H1 (cell line): ENCODE measurements around the gene ATE1. TPM values are rescaled to one million over a fixed set of nuclear protein-coding genes. Genes with fewer than 3 reads are reported as not detected.

Experiments used
- CTCF ChIA-PET: fragments of 300-600 bp; sonication (Branson Sonifier 250); formaldehyde crosslinking; loops from one replicate; lab custom pipeline; 2021; ENCODE audit not compliant: partially characterized antibody; lab: Charles Lee
- POLR2A ChIA-PET: fragments of 300-600 bp; sonication (Branson Sonifier 250); formaldehyde crosslinking; loops from one replicate; lab custom pipeline; 2021; ENCODE audit warnings: inconsistent platforms; ENCODE audit not compliant: partially characterized antibody; lab: Charles Lee
- DNase-seq, 2 experiments: peaks; one replicate each; pipeline versions ENCODE4 v3.0.0 to v3.0.0-alpha.2; 2010 to 2022; ENCODE audit warnings: low spot score in 2 of 2, low read depth in 1 of 2, mixed read lengths in 1 of 2
- FAIRE-seq: peaks from 2 replicates; lab custom pipeline; 2011; peaks lifted over from hg19 to GRCh38; lab: Jason Lieb, UNC
- H2AFZ ChIP-seq: 2 replicates; pipeline ENCODE4 v1.8.1; 2012; ENCODE audit warnings: low read length, inconsistent platforms
- H2AK5ac ChIP-seq: 2 replicates; pipeline ENCODE4 v1.6.1; 2013; ENCODE audit warnings: low read depth, low read length
- H2BK120ac ChIP-seq: replicated peaks from 2 replicates; pipeline ENCODE3; 2013; ENCODE audit warnings: low read depth, low read length, inconsistent platforms
- H2BK12ac ChIP-seq: 2 replicates; pipeline ENCODE4 v1.6.1; 2013; ENCODE audit warnings: low read depth, low read length
- H2BK15ac ChIP-seq: 2 replicates; pipeline ENCODE4 v1.6.1; 2013; ENCODE audit warnings: low read length
- H2BK20ac ChIP-seq: 2 replicates; pipeline ENCODE4 v1.6.1; 2013; ENCODE audit warnings: low read length
- H2BK5ac ChIP-seq: 2 replicates; pipeline ENCODE4 v1.6.1; 2013; ENCODE audit warnings: low read depth, low read length
- H3K14ac ChIP-seq: 2 replicates; pipeline ENCODE4 v1.6.1; 2013; ENCODE audit warnings: inconsistent platforms; ENCODE audit not compliant: insufficient read length
- H3K18ac ChIP-seq: 2 replicates; pipeline ENCODE4 v1.6.1; 2013; ENCODE audit warnings: low read length; ENCODE audit errors: extremely low read depth
- H3K23ac ChIP-seq: 2 replicates; pipeline ENCODE4 v1.6.1; 2013; ENCODE audit warnings: inconsistent platforms; ENCODE audit not compliant: insufficient read length
- H3K23me2 ChIP-seq: 2 replicates; pipeline ENCODE4 v1.6.1; 2013; ENCODE audit warnings: low read depth, low read length
- H3K27ac ChIP-seq: 2 replicates; pipeline ENCODE4 v1.6.1; 2011; ENCODE audit warnings: low read depth, low read length, inconsistent platforms
- H3K27me3 ChIP-seq, 4 experiments: replicated peaks in 1 of 4; 1 replicate in 1 of 4; 2 replicates in 3 of 4; pipeline versions ENCODE4 v1.6.1 to v1.8.1; 2011 to 2013; ENCODE audit warnings: low read length in 3 of 4, mild to moderate bottlenecking in 3 of 4, inconsistent platforms in 2 of 4, mixed read lengths in 2 of 4, moderate library complexity in 1 of 4; ENCODE audit not compliant: control insufficient read depth in 3 of 4, insufficient read depth in 3 of 4; ENCODE audit errors: extremely low read depth in 1 of 4
- H3K36me3 ChIP-seq, 4 experiments: 2 replicates each; pipeline versions ENCODE4 v1.6.1 to v1.8.1; 2011 to 2013; ENCODE audit warnings: mild to moderate bottlenecking in 4 of 4, low read length in 3 of 4, moderate library complexity in 2 of 4, control low read depth in 1 of 4, inconsistent platforms in 1 of 4; ENCODE audit not compliant: insufficient read depth in 4 of 4, control insufficient read depth in 2 of 4
- H3K4ac ChIP-seq: replicated peaks from 2 replicates; pipeline ENCODE3; 2013; ENCODE audit warnings: low read length, low read depth, mixed read lengths, inconsistent platforms; ENCODE audit not compliant: insufficient read length
- H3K4me1 ChIP-seq, 4 experiments: replicated peaks in 1 of 4; 1 replicate in 1 of 4; 2 replicates in 3 of 4; pipeline versions ENCODE4 v1.6.1 to v1.8.1; 2011 to 2013; ENCODE audit warnings: low read length in 3 of 4, inconsistent platforms in 2 of 4, mixed read lengths in 1 of 4; ENCODE audit not compliant: insufficient read depth in 4 of 4, control insufficient read depth in 3 of 4
- H3K4me2 ChIP-seq, 2 experiments: 2 replicates each; pipeline versions ENCODE4 v1.6.1 to v1.8.1; 2011 to 2013; ENCODE audit warnings: low read depth in 2 of 2, low read length in 2 of 2, control low read depth in 1 of 2, inconsistent platforms in 1 of 2, mild to moderate bottlenecking in 1 of 2; ENCODE audit not compliant: insufficient read depth in 1 of 2
- H3K4me3 ChIP-seq, 4 experiments: fragments of 200-600, 300-600 bp in 1 of 4; sonication (generic), shearing (Covaris generic), sonication (Bioruptor Twin) in 1 of 4; 2 replicates each; pipeline versions ENCODE4 v1.5.1 to v1.8.1; 2011 to 2016; ENCODE audit warnings: low read length in 4 of 4, low read depth in 3 of 4, control low read depth in 2 of 4, inconsistent platforms in 2 of 4, mild to moderate bottlenecking in 2 of 4, mixed read lengths in 1 of 4, moderate library complexity in 1 of 4; ENCODE audit not compliant: insufficient read depth in 2 of 4; ENCODE audit errors: extremely low read depth in 1 of 4
- H3K56ac ChIP-seq: replicated peaks from 2 replicates; pipeline ENCODE3; 2013; ENCODE audit warnings: low read depth, mild to moderate bottlenecking, mixed read lengths, low read length, inconsistent platforms; ENCODE audit not compliant: insufficient read length
- H3K79me1 ChIP-seq: 2 replicates; pipeline ENCODE4 v1.6.1; 2013; ENCODE audit warnings: low read depth, low read length, control low read depth
- H3K79me2 ChIP-seq, 2 experiments: 2 replicates each; pipeline versions ENCODE4 v1.6.1 to v1.8.1; 2012 to 2013; ENCODE audit warnings: low read length in 2 of 2, mild to moderate bottlenecking in 2 of 2, inconsistent platforms in 1 of 2; ENCODE audit not compliant: insufficient read depth in 2 of 2, control insufficient read depth in 1 of 2
- H3K9ac ChIP-seq, 4 experiments: replicated peaks in 1 of 4; 1 replicate in 1 of 4; 2 replicates in 3 of 4; pipeline versions ENCODE4 v1.6.1 to v1.8.1; 2011 to 2013; ENCODE audit warnings: low read depth in 3 of 4, low read length in 3 of 4, control low read depth in 2 of 4, mild to moderate bottlenecking in 2 of 4, moderate library complexity in 2 of 4, inconsistent platforms in 1 of 4; ENCODE audit errors: extremely low read depth in 1 of 4
- H3K9me3 ChIP-seq, 2 experiments: 2 replicates each; pipeline versions ENCODE4 v1.6.1 to v1.8.1; 2012 to 2013; ENCODE audit warnings: mild to moderate bottlenecking in 2 of 2, moderate library complexity in 2 of 2, control low read depth in 1 of 2, inconsistent platforms in 1 of 2, low read depth in 1 of 2, low read length in 1 of 2, mixed read lengths in 1 of 2; ENCODE audit not compliant: insufficient read depth in 2 of 2
- H4K20me1 ChIP-seq, 2 experiments: replicated peaks in 1 of 2; 2 replicates each; pipeline versions ENCODE3 to v1.8.1; 2011 to 2013; ENCODE audit warnings: inconsistent platforms in 2 of 2, low read length in 2 of 2, mild to moderate bottlenecking in 1 of 2; ENCODE audit not compliant: insufficient read depth in 2 of 2, control insufficient read depth in 1 of 2
- H4K5ac ChIP-seq: 2 replicates; pipeline ENCODE4 v1.6.1; 2013; ENCODE audit warnings: low read length, low read depth, mixed read lengths, inconsistent platforms; ENCODE audit not compliant: insufficient read length
- H4K8ac ChIP-seq: 2 replicates; pipeline ENCODE4 v1.8.0; 2013; ENCODE audit warnings: mild to moderate bottlenecking, moderate library complexity, low read length, inconsistent platforms; ENCODE audit not compliant: insufficient read depth; ENCODE audit errors: extremely low read depth
- H4K91ac ChIP-seq: replicated peaks from 2 replicates; pipeline ENCODE3; 2013; ENCODE audit warnings: low read length, mixed read lengths, inconsistent platforms; ENCODE audit not compliant: insufficient read length
- CHD1 ChIP-seq: IDR thresholded peaks from 2 replicates; pipeline ENCODE4 v1.6.1; 2012; ENCODE audit warnings: low read depth, low read length, improper control_type of control experiment
- CREB1 ChIP-seq: IDR thresholded peaks from 2 replicates; pipeline ENCODE4 v1.6.1; 2012; ENCODE audit warnings: inconsistent platforms
- CTBP2 ChIP-seq: IDR thresholded peaks from 2 replicates; pipeline ENCODE4 v1.7.0; 2011; ENCODE audit warnings: borderline replicate concordance, mild to moderate bottlenecking, moderate library complexity, mixed read lengths, low read length; ENCODE audit not compliant: insufficient read depth, insufficient read length
- FOSL1 ChIP-seq: IDR thresholded peaks from 2 replicates; pipeline ENCODE4 v1.6.1; 2011; ENCODE audit warnings: mild to moderate bottlenecking, low read depth, low read length, moderate library complexity; ENCODE audit not compliant: insufficient read depth
- GTF2F1 ChIP-seq: IDR thresholded peaks from 2 replicates; pipeline ENCODE4 v1.6.1; 2012; ENCODE audit warnings: low read depth, low read length, improper control_type of control experiment, borderline replicate concordance
- HDAC6 ChIP-seq: IDR thresholded peaks from one replicate; pipeline ENCODE4 v1.7.1; 2012; ENCODE audit warnings: low read depth, mild to moderate bottlenecking, inconsistent platforms, low read length, moderate library complexity
- KDM1A ChIP-seq: fragments of 200-600, 300-600 bp; sonication (generic); IDR thresholded peaks from 2 replicates; pipeline ENCODE4 v1.7.1; 2016; ENCODE audit warnings: mild to moderate bottlenecking, low read length, borderline replicate concordance
- KDM4A ChIP-seq: IDR thresholded peaks from one replicate; pipeline ENCODE4 v1.7.1; 2012; ENCODE audit warnings: low read depth, mild to moderate bottlenecking, moderate library complexity, low read length, inconsistent platforms; ENCODE audit not compliant: severe bottlenecking
- KDM5A ChIP-seq: fragments of 200-600 bp; IDR thresholded peaks from 2 replicates; pipeline ENCODE4 v1.7.1; 2012; ENCODE audit warnings: mild to moderate bottlenecking, low read length, inconsistent platforms, mixed read lengths
- PHF8 ChIP-seq: fragments of 200-600 bp; sonication (generic); conservative IDR thresholded peaks from 2 replicates; pipeline ENCODE4 v1.7.1; 2012; ENCODE audit warnings: low read depth, mild to moderate bottlenecking, inconsistent platforms, low read length, moderate library complexity
- RNF2 ChIP-seq: fragments of 200-900, 300-1000 bp; sonication (generic); IDR thresholded peaks from 2 replicates; pipeline ENCODE4 v1.7.1; 2016; ENCODE audit warnings: borderline replicate concordance, low read depth, mild to moderate bottlenecking, antibody characterized with exemption, low read length; ENCODE audit not compliant: poor library complexity, severe bottlenecking; ENCODE audit errors: missing control alignments
- SAP30 ChIP-seq: fragments of 300-600 bp; sonication (generic); IDR thresholded peaks from 2 replicates; pipeline ENCODE4 v1.7.1; 2012; ENCODE audit warnings: low read length, moderate library complexity, mild to moderate bottlenecking, inconsistent platforms; ENCODE audit not compliant: insufficient read depth, insufficient replicate concordance
- SIRT6 ChIP-seq: IDR thresholded peaks from one replicate; pipeline ENCODE4 v1.7.1; 2012; ENCODE audit warnings: low read length, inconsistent platforms
- SP2 ChIP-seq: IDR thresholded peaks from 2 replicates; pipeline ENCODE4 v1.6.1; 2012; ENCODE audit warnings: mild to moderate bottlenecking, low read length, inconsistent platforms
- SP4 ChIP-seq: IDR thresholded peaks from 2 replicates; pipeline ENCODE4 v1.6.1; 2012; ENCODE audit warnings: low read length, inconsistent platforms
- WGBS, 2 experiments: shearing (Covaris generic) in 1 of 2; methylation state at CpG; one replicate each; pipeline versions ENCODE4 v1.1.6 to v1.1.7; 2013 to 2015; ENCODE audit warnings: low lambda C conversion rate in 2 of 2, mixed read lengths in 2 of 2, inconsistent platforms in 1 of 2, low coverage in 1 of 2, missing lambda C conversion rate in 1 of 2; ENCODE audit not compliant: insufficient replicate concordance in 2 of 2, insufficient coverage in 1 of 2, insufficient read length in 1 of 2; ENCODE audit errors: extremely low coverage in 1 of 2, missing lambda C conversion rate in 1 of 2; 5-methylcytosine and 5-hydroxymethylcytosine counted together
- polyA plus RNA-seq, 7 experiments: library from polyadenylated mRNA; depleted of rRNA in 3 of 7; stranded (reverse) in 5 of 7; unstranded in 2 of 7; fragments of >200 nt in 5 of 7; fragments of 200-250 nt in 2 of 7; gene quantifications; 1 replicate in 5 of 7; 2 replicates in 1 of 7; 4 replicates in 1 of 7; pipeline versions ENCODE4 v1.2.1 to v1.2.3, GENCODE V29; 2011 to 2013; ENCODE audit warnings: missing spikeins in 2 of 7, mixed read lengths in 2 of 7
- total RNA-seq: library from RNA; stranded (reverse); fragmentation: NEBNext Ultra II Directional; extraction: Animal tissue kit (Norgen Biotek cat#: 25700); gene quantifications from 2 replicates; pipeline ENCODE4 v1.2.1, GENCODE V29; 2021

ATE1 gene
- total and polyA plus RNA-seq, 2 of the 8 experiments (the other 6 are each of a cell fraction or from before 2014, with no cell fraction given): 8.8 to 26.9 TPM

- H3K56ac ChIP-seq: no peak overlapping the region
- H2BK12ac ChIP-seq: no peak overlapping the region
- no peak overlapping the region for H2AFZ ChIP-seq
- no peaks in the 10 kb centered on the region for H3K27me3 ChIP-seq
- WGBS, 2 experiments: 84% methylated on average over 2 of the region's 2 CpGs; no CpG with 5 or more reads in 1 of the 2 experiments
- FAIRE-seq (no peak), DNase-seq (no peak)
- no peak overlapping the region for H2BK5ac ChIP-seq
- H2AK5ac ChIP-seq: no peak overlapping the region
- H3K4me2 ChIP-seq: no peak overlapping the region
- no peaks in the 10 kb centered on the region for H3K9me3 ChIP-seq
- H2BK15ac ChIP-seq: no peak overlapping the region
- no peaks in the 10 kb centered on the region for H3K4me1 ChIP-seq
- H3K79me2 ChIP-seq: no peaks in the 10 kb centered on the region
- H3K4ac ChIP-seq: no peak overlapping the region
- no peaks in the 10 kb centered on the region; the same call in 1 of the 2 replicates for H3K79me1 ChIP-seq
- no peak overlapping the region for H4K8ac ChIP-seq
- H3K36me3 ChIP-seq: peaks cover 0 to 24% (median 5%) of the 10 kb centered on the region in 4 experiments; a peak in 3 of 8 replicates
- no peak overlapping the region for H4K5ac ChIP-seq
- H3K23ac ChIP-seq: no peak overlapping the region
- ChIA-PET POLR2A (no interaction called here), CTCF (interaction anchor here (0.6 to 0.7 kb wide), 4 partner anchors 80 to 942 kb away, joined by 3 to 4 read pairs (median 3); no protein-coding TSS in a partner anchor)
- H3K23me2 ChIP-seq: no peaks in the 10 kb centered on the region
- H3K27ac ChIP-seq: no peak overlapping the region
- no peak overlapping the region for H3K9ac ChIP-seq
- no peak overlapping the region for H3K18ac ChIP-seq
- no peak overlapping the region for H2BK20ac ChIP-seq
- H3K4me3 ChIP-seq: no peak overlapping the region
- H4K91ac ChIP-seq: no peak overlapping the region
- no peak overlapping the region for H2BK120ac ChIP-seq
- H4K20me1 ChIP-seq: peaks cover 0 to 1% of the 10 kb centered on the region in 2 experiments
- no peak overlapping the region for H3K14ac ChIP-seq
- no peak for TF ChIP-seq CREB1
- no peak for TF ChIP-seq SAP30
- no peak for TF ChIP-seq GTF2F1
- no peak for TF ChIP-seq KDM5A
- no peak for TF ChIP-seq SP2
- TF ChIP-seq KDM1A: no peak
- TF ChIP-seq SP4: no peak
- no peak for TF ChIP-seq HDAC6
- TF ChIP-seq FOSL1: no peak
- no peak for TF ChIP-seq CHD1
- TF ChIP-seq KDM4A: no peak
- TF ChIP-seq CTBP2: no peak
- no peak for TF ChIP-seq SIRT6
- no peak for TF ChIP-seq RNF2
- no peak for TF ChIP-seq PHF8
These were observed 22.9 kb downstream of the ATE1 start for GRCh38 chr10:121904888-121905287.
